ENCODE measurements around the gene HDAC4.

HDAC4 gene

GRCh38 chr2:239271882-239272281 is 128.9 kb downstream of the HDAC4 start:
- in situ Hi-C loops (cut with MboI; ENCODE audit: low sequenced_read_pairs) = no loop called here

DNA sequence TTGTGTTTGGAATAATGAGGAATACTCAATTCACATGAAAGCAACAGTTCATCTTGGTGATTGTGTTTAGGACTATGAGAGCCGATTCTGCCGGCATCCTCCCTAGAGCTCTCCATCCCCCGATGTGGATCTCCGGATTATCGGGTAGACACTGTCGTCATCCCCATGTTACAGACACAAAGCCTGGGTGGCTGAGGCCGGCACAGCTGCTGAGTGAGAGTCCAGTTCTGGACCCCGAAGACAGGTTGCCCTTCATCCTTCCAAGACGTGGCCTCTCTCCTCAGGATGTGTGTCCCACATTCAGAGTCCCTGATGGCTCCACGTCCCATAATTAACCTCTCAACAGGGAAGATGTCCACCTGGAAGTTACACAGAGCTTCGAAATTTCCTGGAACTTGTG is 129.3 kb downstream of the HDAC4 start:
- in situ Hi-C loops (cut with MboI; ENCODE audit: low sequenced_read_pairs) = no loop called here

- in situ Hi-C loops (cut with MboI; ENCODE audit: low sequenced_read_pairs) = no loop called here
These were observed 130.9 kb downstream of the HDAC4 start for GRCh38 chr2:239269916-239270315.

DNA sequence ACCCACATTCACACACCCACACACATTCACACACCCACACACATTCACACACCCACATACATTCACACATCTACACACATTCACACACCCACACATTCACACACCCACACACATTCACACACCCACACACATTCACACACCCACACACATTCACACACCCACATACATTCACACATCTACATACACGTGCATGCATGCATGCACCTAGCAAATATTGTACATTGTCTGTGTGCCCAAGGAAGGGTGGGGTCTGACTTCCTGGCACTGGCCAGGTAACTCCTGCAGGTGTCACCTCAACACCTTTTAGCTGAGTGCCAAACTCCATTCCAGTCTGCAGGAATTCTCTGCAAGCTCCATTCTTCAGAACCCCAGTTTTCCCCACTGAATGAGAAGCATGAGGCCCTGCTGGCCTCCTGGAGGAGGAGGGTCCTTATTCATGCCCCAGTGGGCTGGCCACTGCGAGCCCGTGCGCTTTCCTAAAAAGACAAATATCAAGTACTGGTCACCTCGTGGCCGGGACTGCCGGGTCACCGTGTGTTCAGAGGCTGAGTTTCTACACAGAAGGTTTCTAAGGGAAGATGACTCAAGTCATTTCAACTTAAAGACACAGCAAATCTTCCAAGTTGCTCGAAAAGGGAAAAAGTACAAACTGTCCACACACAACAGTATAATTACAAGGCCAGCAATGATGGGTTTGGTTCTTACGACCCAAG is 131.5 kb downstream of the HDAC4 start:
- in situ Hi-C loops (cut with MboI; ENCODE audit: low sequenced_read_pairs) = no loop called here

DNA sequence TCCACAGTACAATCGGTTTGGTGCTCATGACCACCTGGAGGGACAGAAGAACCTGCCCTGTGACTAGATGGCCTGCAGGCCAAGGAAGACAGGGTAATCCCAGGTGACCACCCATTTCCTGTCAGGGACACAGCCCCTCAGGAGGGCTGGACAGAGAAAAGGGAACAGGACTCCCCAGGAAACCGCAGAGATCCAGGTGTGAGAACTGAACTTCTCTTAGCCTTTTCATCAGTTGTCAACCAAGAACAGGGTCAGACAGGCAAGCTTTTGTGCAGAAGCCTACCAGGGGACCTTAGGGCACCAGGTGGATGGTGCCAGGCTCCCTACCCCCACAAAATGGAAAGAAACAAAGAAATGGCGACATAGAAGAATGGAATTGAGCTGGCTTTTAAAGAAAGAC is 132.3 kb downstream of the HDAC4 start:
- in situ Hi-C loops (cut with MboI; ENCODE audit: low sequenced_read_pairs) = no loop called here

DNA sequence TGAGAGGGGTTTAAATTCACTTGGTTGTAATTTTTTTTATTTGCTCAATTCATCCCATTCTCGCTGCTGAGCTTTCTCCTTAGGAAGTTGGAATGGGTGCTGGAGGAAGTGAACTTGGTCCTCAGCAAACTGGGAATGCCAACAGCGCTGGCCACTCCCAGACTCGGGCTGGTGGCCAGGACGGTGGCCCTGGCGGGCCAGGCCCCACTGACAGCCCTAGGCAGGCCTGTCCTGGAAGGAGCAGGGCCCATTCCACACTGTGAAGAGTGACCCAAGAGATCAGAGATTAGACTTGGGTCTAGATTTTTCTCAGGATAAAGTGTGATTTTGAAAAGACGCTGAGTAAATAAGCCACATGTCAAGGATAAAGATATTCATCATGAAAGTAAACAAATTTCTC is 132.7 kb downstream of the HDAC4 start:
- in situ Hi-C loops (cut with MboI; ENCODE audit: low sequenced_read_pairs) = no loop called here

DNA sequence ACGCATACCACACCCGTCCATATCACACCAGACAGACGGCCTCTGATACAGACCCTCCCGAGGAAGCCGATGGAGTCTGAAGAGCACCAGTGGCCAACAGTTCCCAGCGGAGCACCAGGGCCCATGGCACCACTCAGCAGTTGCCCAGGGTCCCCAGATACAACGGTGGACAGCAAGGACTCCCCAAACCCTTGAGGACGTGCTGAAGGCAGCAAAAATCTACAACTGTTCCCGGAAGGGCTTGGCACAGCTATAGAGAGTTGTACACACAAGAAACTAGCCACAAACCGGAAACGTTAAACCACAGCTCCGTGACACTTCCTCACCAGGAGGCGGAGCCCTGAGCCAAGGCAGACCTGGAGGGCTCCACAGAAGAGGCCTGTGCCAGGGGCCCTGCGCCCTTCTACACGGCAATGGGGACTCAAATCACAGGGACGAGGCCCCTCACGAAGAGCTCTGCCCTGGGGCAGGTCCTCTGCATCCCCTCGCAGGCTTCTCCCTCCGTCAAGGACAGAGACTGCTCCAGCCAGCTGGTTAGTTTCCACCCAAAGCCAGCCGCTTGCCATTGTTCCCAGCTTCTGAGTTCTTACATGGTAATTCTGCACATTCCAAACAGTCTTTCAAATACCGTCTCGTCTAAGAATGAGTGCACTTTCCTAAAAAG is 133.4 kb downstream of the HDAC4 start:
- in situ Hi-C loops (cut with MboI; ENCODE audit: low sequenced_read_pairs) = no loop called here

DNA sequence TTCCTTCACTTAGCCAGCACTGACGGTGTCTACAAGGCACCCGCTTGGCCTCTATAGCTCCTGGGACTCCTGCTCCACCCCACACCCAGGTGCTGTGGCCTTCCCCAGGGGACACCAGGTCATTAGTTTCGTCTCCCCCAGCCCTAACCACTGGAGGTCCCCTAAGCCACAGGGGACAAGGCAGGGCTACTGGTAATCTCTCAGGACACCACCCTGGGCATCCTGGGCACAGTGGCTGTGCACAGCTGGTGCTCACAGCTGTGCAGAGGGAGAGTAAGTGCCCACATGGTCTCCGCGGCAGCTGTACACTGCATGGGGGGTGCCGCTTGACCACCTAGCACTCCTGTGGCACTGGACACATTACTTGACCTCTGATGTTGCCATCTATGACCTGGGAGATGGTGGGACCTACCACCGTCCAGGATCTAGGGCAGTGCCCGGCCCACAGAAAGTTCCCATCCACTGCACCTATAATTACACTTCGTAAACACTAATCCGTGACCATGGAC is 134.0 kb downstream of the HDAC4 start:
- in situ Hi-C loops (cut with MboI; ENCODE audit: low sequenced_read_pairs) = no loop called here

GRCh38 chr2:239266434-239266766 is 134.4 kb downstream of the HDAC4 start:
- in situ Hi-C loops (cut with MboI; ENCODE audit: low sequenced_read_pairs) = no loop called here

DNA sequence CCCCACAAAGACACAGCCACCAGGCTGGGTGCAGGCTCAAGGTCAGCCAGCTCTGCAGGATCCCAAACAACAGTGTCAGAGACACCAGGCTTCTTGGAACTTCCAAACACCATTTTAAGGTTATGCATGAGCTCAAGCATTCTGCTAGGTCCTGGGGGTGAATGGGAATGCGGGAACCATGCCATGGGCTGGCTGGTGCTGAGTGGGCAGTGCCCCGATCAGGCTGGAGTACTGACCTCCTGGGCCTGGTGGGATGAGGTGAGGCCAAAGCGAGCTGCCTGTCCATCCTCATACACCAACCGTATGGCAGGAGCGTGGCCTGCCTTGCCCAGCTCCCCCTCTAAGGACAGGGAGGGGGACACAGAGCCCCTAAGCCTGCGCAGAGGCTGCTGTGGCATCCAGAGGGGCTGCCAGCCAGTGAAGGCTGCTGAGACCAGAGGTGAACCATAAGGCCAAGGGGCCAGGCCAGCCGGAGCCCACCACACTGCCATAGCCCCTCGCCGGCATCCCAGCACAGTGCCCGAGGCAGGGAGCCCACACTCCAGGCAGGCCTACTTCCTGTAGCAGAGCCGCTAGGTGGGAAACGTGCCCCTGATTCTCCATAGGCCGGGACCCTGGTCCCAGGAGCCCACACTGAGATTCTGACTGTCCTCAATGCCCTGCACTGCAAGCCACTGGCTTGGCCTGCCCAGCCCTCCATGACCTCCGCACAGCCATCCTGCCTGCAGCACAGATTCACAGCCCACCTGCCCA is 135.0 kb downstream of the HDAC4 start:
- in situ Hi-C loops (cut with MboI; ENCODE audit: low sequenced_read_pairs) = no loop called here

DNA sequence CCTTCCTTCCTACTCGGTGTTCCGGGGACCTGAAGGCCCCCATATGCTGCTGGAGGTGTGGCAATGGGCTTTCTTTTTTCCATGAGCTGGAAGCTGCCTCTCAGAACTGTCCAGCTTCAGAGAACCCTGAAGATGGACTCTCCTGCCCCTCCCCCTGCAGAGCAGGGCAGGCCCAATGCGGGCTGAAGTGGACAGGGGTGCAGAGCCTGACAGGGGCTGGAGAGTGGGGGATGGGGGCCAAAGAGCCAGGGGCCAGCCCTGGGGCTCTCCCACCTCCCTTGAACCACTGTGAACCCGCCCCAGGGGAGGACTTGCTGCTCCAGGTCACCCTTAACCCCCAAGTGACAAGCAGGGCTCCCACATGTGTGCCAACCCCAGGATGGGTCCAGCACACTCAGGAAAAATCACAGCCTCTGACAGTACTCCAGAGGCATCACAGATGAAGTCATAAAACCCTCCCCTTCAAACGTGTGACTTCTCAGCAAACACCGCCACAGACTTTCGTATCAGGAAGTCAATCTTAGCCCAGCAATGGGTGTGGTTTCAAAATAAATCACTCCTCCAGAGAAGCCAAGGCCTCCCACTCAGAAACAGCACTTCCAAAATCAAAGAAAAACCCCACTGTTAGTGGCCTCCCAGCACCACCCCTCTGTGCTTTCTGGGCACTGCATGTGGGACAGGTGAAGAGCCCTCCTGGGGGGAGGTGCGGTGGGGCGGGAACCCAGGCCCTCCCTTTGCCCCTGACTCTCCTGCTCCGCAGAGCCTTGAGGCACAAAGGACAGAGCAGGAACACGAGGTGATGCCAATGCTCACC is 135.8 kb downstream of the HDAC4 start:
- in situ Hi-C loops (cut with MboI; ENCODE audit: low sequenced_read_pairs) = no loop called here

GRCh38 chr2:239264492-239264837 is 136.4 kb downstream of the HDAC4 start:
- in situ Hi-C loops (cut with MboI; ENCODE audit: low sequenced_read_pairs) = no loop called here

DNA sequence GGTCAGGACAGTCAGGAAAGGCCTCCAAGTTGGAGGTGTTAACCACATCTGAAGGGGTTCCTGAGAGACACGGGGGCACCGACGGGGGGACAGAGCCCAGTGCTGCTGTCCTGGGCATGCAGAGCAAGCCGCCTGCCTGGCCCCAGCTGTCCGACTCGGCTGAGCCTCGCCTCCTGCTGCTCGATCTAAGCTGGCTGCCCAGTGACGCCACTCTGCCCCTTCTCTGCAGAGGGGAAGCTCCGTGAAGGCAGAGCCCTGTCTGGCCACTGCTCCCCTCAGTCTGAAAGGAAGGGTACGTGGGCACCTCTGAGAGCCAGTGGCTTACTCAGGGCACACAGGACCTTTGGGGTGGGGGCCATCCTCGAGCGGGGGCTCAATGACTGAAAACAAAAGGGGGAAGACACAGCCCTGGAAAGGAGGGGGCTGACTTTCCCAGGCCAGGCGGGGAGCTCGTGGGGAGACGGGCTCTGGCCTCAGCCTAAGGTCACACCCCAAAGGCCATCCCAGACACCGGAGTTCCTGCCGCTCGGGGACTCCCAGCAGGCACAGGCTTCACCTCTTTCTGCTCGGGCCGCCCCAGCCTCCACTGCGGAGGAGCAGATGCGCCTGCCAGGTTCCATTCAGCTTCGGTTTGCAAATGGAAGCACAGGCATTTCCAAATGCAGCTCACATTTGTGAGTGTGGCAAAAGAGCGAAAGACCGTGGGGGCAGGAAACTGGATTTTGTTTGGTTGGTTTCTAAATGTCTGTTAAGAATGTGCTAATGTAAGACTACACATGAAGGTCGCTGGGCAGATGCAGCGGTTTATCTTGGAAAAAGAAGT is 136.9 kb downstream of the HDAC4 start:
- in situ Hi-C loops (cut with MboI; ENCODE audit: low sequenced_read_pairs) = no loop called here

GRCh38 chr2:239263231-239263630 is 137.6 kb downstream of the HDAC4 start:
- in situ Hi-C loops (cut with MboI; ENCODE audit: low sequenced_read_pairs) = no loop called here

DNA sequence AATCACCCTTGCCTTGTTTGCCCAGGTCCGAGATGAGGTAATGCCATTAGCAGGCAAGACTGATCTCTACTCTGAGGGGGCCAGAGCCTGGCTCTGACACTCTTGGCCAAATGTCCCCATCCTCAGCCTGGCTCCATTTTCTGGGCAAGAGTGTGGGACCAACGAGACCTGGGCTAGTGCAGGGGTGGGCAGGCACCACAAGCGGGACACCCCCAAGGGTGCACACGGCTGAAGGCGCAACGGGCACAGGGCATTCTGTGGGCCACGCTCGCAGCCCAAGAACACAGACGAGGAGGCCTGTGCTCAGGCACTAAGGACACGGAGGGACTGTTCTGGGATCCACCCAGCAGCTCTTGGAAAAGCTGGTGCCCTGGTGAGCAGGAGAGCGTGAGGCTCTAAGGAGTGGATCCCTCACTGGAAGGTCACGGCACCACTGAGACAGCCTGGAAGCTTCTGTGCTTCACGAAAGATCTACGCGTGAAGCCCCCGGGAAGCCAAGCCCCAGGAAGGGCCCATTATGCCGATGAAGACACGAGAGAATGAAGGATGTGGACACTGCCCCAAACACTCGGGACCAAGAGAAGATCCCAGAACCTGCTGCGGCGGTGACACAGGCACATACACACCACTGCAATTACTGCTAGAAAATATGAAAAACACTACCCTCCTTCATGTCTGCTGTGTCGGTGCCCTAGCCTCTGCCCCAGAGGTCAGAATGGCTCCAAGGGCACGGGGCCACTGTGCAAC is 138.2 kb downstream of the HDAC4 start:
- in situ Hi-C loops (cut with MboI; ENCODE audit: low sequenced_read_pairs) = no loop called here

- in situ Hi-C loops (cut with MboI; ENCODE audit: low sequenced_read_pairs) = no loop called here
These were observed 138.9 kb downstream of the HDAC4 start for GRCh38 chr2:239261796-239262483.

GRCh38 chr2:239261356-239261755 is 139.5 kb downstream of the HDAC4 start:
- in situ Hi-C loops (cut with MboI; ENCODE audit: low sequenced_read_pairs) = no loop called here

DNA sequence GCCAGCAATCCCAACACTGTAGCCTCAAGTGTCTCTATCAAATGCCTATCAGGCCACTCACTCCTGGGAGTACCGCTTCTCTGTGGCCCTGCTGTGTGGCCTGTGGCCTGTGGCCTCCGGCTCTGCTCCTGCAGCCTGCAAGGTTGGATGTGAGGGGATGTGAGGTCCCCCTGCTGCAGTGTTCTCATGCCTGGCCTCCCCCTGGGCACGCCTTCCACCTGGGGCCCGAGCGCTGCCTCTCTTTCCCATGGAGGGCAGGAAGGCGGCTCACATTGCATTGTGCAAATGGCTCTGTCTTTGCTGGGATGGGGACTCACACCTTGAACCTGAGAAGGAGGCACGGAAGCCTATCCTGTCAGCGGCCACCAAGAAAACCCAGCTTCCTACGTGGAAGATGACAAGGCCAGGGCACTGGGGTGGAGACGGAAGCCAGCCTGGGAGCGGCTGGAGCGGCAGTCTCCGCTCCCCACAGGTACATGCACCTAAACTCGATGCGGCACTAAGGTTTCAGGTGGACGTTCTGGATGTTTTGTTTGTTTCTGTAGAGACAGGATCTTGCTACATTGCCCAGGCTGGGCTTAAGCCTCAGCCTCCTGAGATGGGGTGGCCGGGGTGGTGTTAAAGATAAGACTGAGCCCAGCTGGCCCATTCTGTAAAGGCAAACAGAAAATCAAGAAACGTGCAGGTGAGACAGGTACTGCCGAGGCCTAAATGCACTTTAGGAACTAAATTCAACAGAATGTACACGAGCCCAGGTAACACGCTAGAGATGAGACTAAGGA is 140.1 kb downstream of the HDAC4 start:
- in situ Hi-C loops (cut with MboI; ENCODE audit: low sequenced_read_pairs) = no loop called here

Data from HL-60/S4 treated with phorbol 12-myristate 13-acetate at 8.2 ng/mL for 4 days and 3 days (cell line).